OCI-LY7 (cell line): ENCODE results near the gene KIF6. TPM values are rescaled to one million over a fixed set of nuclear protein-coding genes. Genes with fewer than 3 reads are reported as not detected.

Source experiments
- BruUV-seq: library from RNA; stranded (reverse); fragments of 400-500 nt; replicated peaks from 2 replicates; lab custom pipeline; 2021; lab: Mats Ljungman, UMichigan
- CTCF ChIA-PET: fragments of 300-600 bp; sonication (Branson Sonifier 250); formaldehyde crosslinking; loops from one replicate; lab custom pipeline; 2022; ENCODE audit warnings: antibody characterized with exemption; ENCODE audit not compliant: unreplicated experiment; lab: Charles Lee
- POLR2A ChIA-PET: fragments of 300-600 bp; sonication (Branson Sonifier 250); formaldehyde crosslinking; loops from one replicate; lab custom pipeline; 2022; ENCODE audit warnings: antibody characterized with exemption; lab: Charles Lee
- DNase-seq: peaks from one replicate; pipeline ENCODE4 v3.0.0-alpha.2; 2015; ENCODE audit warnings: low spot score
- H2AFZ ChIP-seq: fragments of 200-600 bp; sonication (generic), shearing (Covaris generic); 2 replicates; pipeline ENCODE4 v1.6.1; 2014; ENCODE audit warnings: mild to moderate bottlenecking, antibody characterized with exemption, low read length, moderate library complexity
- H3K27ac ChIP-seq: fragments of 200-600 bp; sonication (generic); 2 replicates; pipeline ENCODE4 v1.5.1; 2014; ENCODE audit warnings: mixed run types, low read depth, mild to moderate bottlenecking, moderate library complexity, low read length, inconsistent platforms; ENCODE audit not compliant: poor library complexity, severe bottlenecking
- H3K36me3 ChIP-seq: fragments of 200-600 bp; sonication (generic); 2 replicates; pipeline ENCODE4 v1.6.1; 2014; ENCODE audit warnings: mild to moderate bottlenecking, antibody characterized with exemption, low read length, moderate library complexity, mixed read lengths; ENCODE audit not compliant: insufficient read depth
- H3K4me1 ChIP-seq: fragments of 200-600 bp; sonication (generic); 2 replicates; pipeline ENCODE4 v1.5.1; 2014; ENCODE audit warnings: mild to moderate bottlenecking, low read length; ENCODE audit not compliant: insufficient read depth, poor library complexity, severe bottlenecking
- H3K4me2 ChIP-seq: fragments of 200-600 bp; sonication (generic); 2 replicates; pipeline ENCODE4 v1.6.1; 2014; ENCODE audit warnings: mild to moderate bottlenecking, low read length
- H3K4me3 ChIP-seq: fragments of 200-600 bp; sonication (generic); 2 replicates; pipeline ENCODE4 v1.5.1; 2014; ENCODE audit warnings: mild to moderate bottlenecking, low read depth, low read length; ENCODE audit not compliant: poor library complexity, severe bottlenecking
- H3K79me2 ChIP-seq: fragments of 200-600 bp; sonication (generic); 2 replicates; pipeline ENCODE4 v1.6.1; 2016; ENCODE audit warnings: low read depth, mild to moderate bottlenecking, low read length, moderate library complexity, mixed read lengths; ENCODE audit not compliant: insufficient read depth
- H3K9me2 ChIP-seq: fragments of 200-600 bp; sonication (generic); 2 replicates; pipeline ENCODE4 v1.6.1; 2016; ENCODE audit warnings: mild to moderate bottlenecking, low read length, mixed read lengths; ENCODE audit not compliant: insufficient read depth
- H3K9me3 ChIP-seq: fragments of 200-600 bp; sonication (generic); 2 replicates; pipeline ENCODE4 v1.6.1; 2014; ENCODE audit warnings: mild to moderate bottlenecking, mixed run types, low read length, mixed read lengths
- H4K20me1 ChIP-seq: fragments of 200-600 bp; sonication (generic); 2 replicates; pipeline ENCODE4 v1.6.1; 2014; ENCODE audit warnings: mild to moderate bottlenecking, antibody characterized with exemption, low read length, moderate library complexity, mixed read lengths; ENCODE audit not compliant: insufficient read depth
- CTCF ChIP-seq: fragments of 200-600 bp; sonication (generic); conservative IDR thresholded peaks from 2 replicates; pipeline ENCODE4 v1.5.1; 2014; ENCODE audit warnings: mild to moderate bottlenecking, antibody characterized with exemption, low read length, moderate library complexity, mixed read lengths
- EZH2phosphoT487 ChIP-seq: fragments of 200-600 bp; sonication (generic); IDR thresholded peaks from 2 replicates; pipeline ENCODE4 v1.6.1; 2018; ENCODE audit warnings: low read depth, borderline replicate concordance, mild to moderate bottlenecking, mixed run types, antibody characterized with exemption, low read length, moderate library complexity, mixed read lengths
- intact Hi-C: fragments of 100-400 bp; cut with micrococcal nuclease; formaldehyde crosslinking; loops from one replicate; pipeline ENCODE4 v1.10.0; 2022; ENCODE audit not compliant: unreplicated experiment
- total RNA-seq, 2 experiments: library from RNA; depleted of rRNA in 1 of 2; stranded (reverse); fragments of >200 nt in 1 of 2; shearing (Covaris generic) in 1 of 2; gene quantifications; 2 replicates each; pipeline ENCODE4 v1.2.3, GENCODE V29; 2014 to 2022

The KIF6 gene
- total RNA-seq, 2 experiments from 2014 or later = not detected

DNA sequence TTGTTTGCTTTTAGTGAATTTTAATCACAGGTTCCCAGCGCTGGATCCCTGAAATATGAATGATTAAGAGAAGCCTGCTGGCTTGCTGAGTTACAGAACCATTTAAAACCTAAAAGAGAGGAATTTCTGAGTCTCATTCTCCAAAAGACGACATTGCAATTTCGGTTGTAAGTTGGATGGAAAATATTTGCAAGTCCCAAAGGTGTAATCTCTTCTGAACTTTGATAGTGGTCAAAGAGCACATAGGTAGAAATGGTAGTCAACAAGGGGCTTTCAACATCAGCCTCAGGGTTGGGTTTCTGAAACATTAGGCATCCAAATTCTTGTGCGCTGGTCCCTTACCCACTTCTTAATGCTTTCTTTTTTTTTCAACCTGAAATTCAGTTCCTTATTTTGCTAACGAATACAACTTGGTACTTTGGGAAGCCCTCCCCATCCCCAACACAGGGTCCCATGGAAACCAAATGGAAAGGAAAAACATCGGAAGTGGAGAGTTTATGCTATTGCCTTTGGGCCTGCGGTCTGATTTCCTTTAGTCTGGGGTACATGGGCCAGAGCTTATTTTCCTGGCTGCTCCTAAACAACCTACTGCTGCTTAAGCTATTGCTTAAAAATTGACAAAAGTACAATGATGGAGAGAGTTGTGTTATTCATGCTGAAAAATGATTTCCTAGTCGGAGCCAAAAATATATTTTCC lies 285.7 kb downstream of the KIF6 start:
- BruUV-seq = no TSS peak
- Histone ChIP-seq H3K4me2 (no peak overlapping the region), H3K79me2 (no peaks in the 10 kb centered on the region), H3K27ac (no peak overlapping the region), H2AFZ (no peak overlapping the region), H3K9me2 (no peaks in the 10 kb centered on the region), H3K9me3 (0 out of 2 replicates have a peak, but pooled peaks cover 5% of the 10 kb centered on the region), H3K4me3 (no peak overlapping the region), H3K36me3 (no peaks in the 10 kb centered on the region), H4K20me1 (no peaks in the 10 kb centered on the region), H3K4me1 (no peaks in the 10 kb centered on the region)
- intact Hi-C loops = no loop called here
- POLR2A ChIA-PET = no interaction called here
- TF ChIP-seq CTCF (no peak), EZH2phosphoT487 (no peak)
- CTCF ChIA-PET = no interaction called here
- no peak for DNase-seq

DNA sequence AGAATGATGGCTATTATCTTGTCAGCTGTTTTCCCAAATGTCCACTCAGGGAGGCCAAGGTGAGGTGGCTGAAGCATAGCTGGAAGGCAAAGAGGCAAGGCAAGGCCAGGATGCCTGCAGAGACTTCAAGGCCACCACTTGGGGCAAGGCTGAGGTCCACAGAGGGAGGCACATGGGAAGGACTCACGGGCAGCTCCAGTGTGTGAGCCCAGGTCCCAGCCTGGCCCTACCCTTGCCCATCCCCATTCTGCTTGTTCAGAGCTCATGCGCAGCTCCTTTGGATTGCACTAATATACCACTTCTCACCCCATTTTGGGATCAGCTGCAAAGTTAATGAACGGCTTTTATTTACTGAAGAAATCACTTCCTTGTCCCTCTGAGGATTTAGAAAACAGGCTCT lies 291.6 kb downstream of the KIF6 start:
- Histone ChIP-seq H3K9me2 (no peaks in the 10 kb centered on the region), H3K4me3 (no peak overlapping the region), H3K27ac (no peak overlapping the region), H4K20me1 (no peaks in the 10 kb centered on the region), H3K36me3 (no peaks in the 10 kb centered on the region), H3K79me2 (no peaks in the 10 kb centered on the region), H3K4me2 (no peak overlapping the region), H2AFZ (no peak overlapping the region), H3K9me3 (0 out of 2 replicates have a peak, but pooled peaks cover 5% of the 10 kb centered on the region), H3K4me1 (no peaks in the 10 kb centered on the region)
- no TSS peak for BruUV-seq
- no peak for DNase-seq
- ChIA-PET POLR2A (interaction anchor here (0.6 kb wide), 1 partner anchor 281 kb away, joined by 3 read pairs; no protein-coding TSS in a partner anchor), CTCF (interaction anchor here (0.9 kb wide), 1 partner anchor 33 kb away, joined by 3 read pairs; no protein-coding TSS in a partner anchor)
- TF ChIP-seq EZH2phosphoT487 (no peak), CTCF (no peak)
- intact Hi-C loops = no loop called here
